Smooth muscle cell (in vitro differentiated cells): ENCODE results near the gene GAS7. TPM values are rescaled to one million over a fixed set of nuclear protein-coding genes. Genes with fewer than 3 reads are reported as not detected.

Experiments
- DNase-seq: peaks from one replicate; lab custom pipeline; 2025; ENCODE audit not compliant: unreplicated experiment; lab: John Stamatoyannopoulos, UW
- H2AFZ ChIP-seq: fragments of 200-600 bp; sonication (generic); 2 replicates; pipeline ENCODE4 v1.6.0; 2016; ENCODE audit warnings: antibody characterized with exemption, low read depth, mild to moderate bottlenecking
- H3F3A ChIP-seq: fragments of 200-600 bp; sonication (generic); 2 replicates; pipeline ENCODE4 v1.6.0; 2017; ENCODE audit warnings: antibody characterized with exemption, low read depth
- H3K27ac ChIP-seq: fragments of 200-600 bp; sonication (generic); 2 replicates; pipeline ENCODE4 v1.5.1; 2016; ENCODE audit warnings: low read depth, mild to moderate bottlenecking
- H3K27me3 ChIP-seq: fragments of 200-600 bp; sonication (generic); 2 replicates; pipeline ENCODE4 v1.6.1; 2016; ENCODE audit warnings: low read depth, mild to moderate bottlenecking
- H3K36me3 ChIP-seq: fragments of 200-600 bp; sonication (generic); 2 replicates; pipeline ENCODE4 v1.5.1; 2016; ENCODE audit warnings: low read depth
- H3K4me1 ChIP-seq: fragments of 200-600 bp; sonication (generic); 2 replicates; pipeline ENCODE4 v1.5.1; 2016; ENCODE audit warnings: low read depth
- H3K4me2 ChIP-seq: fragments of 200-600 bp; sonication (generic); 2 replicates; pipeline ENCODE4 v1.6.0; 2016; ENCODE audit warnings: mild to moderate bottlenecking
- H3K4me3 ChIP-seq: fragments of 200-600 bp; sonication (generic); 2 replicates; pipeline ENCODE4 v1.5.1; 2016; ENCODE audit warnings: mild to moderate bottlenecking
- H3K79me2 ChIP-seq: fragments of 200-600 bp; sonication (generic); 2 replicates; pipeline ENCODE4 v1.6.0; 2016; ENCODE audit warnings: low read depth, mild to moderate bottlenecking
- H3K9ac ChIP-seq: fragments of 200-600 bp; sonication (generic); 2 replicates; pipeline ENCODE4 v1.6.0; 2016; ENCODE audit warnings: low read depth
- H3K9me3 ChIP-seq: fragments of 200-600 bp; sonication (generic); replicated peaks from 2 replicates; pipeline ENCODE4 v1.5.1; 2016; ENCODE audit warnings: low read depth
- H4K20me1 ChIP-seq: fragments of 200-600 bp; sonication (generic); 2 replicates; pipeline ENCODE4 v1.6.0; 2016; ENCODE audit warnings: low read depth
- CTCF ChIP-seq: fragments of 200-600 bp; sonication (generic); IDR thresholded peaks from 2 replicates; pipeline ENCODE4 v1.5.1; 2017; ENCODE audit warnings: borderline replicate concordance, mild to moderate bottlenecking, antibody characterized with exemption; ENCODE audit not compliant: insufficient read depth, poor library complexity, severe bottlenecking
- WGBS: methylation state at CpG from one replicate; pipeline ENCODE4 v1.1.7; 2016; ENCODE audit warnings: low lambda C conversion rate; 5-methylcytosine and 5-hydroxymethylcytosine counted together
- polyA plus RNA-seq: library from polyadenylated mRNA; unstranded; fragments of >200 nt; fragmentation: Nextera tagmentation; extraction: Ambion mirVana; gene quantifications from 2 replicates; pipeline ENCODE4 v1.2.1, GENCODE V29; 2016
- total RNA-seq: library from RNA; depleted of rRNA; stranded (reverse); fragments of >200 nt; gene quantifications from 2 replicates; pipeline ENCODE4 v1.2.3, GENCODE V29; 2014

The GAS7 gene
- total and polyA plus RNA-seq, 2 experiments from 2014 or later: 86.8 to 103 TPM

GRCh38 chr17:9994761-9995160 lies 203.6 kb downstream of the GAS7 start:
- H3K79me2 ChIP-seq: peaks cover 67% of the 10 kb centered on the region
- H3K4me3 ChIP-seq: no peak overlapping the region
- WGBS: 82% methylated on average over 4 of the region's 4 CpGs
- no peak for DNase-seq
- H3K4me2 ChIP-seq: no peak overlapping the region
- no peaks in the 10 kb centered on the region for H3K9me3 ChIP-seq
- H2AFZ ChIP-seq: no peak overlapping the region
- no peaks in the 10 kb centered on the region for H3K27me3 ChIP-seq
- no peak for TF ChIP-seq CTCF
- H3K4me1 ChIP-seq: no peaks in the 10 kb centered on the region
- no peak overlapping the region for H3K27ac ChIP-seq
- no peaks in the 10 kb centered on the region for H3K36me3 ChIP-seq
- peaks cover 78% of the 10 kb centered on the region for H4K20me1 ChIP-seq
- H3F3A ChIP-seq: no peaks in the 10 kb centered on the region
- H3K9ac ChIP-seq: no peak overlapping the region

GRCh38 chr17:9991796-9992195 lies 206.6 kb downstream of the GAS7 start:
- H3K9me3 ChIP-seq: no peaks in the 10 kb centered on the region
- H3F3A ChIP-seq: no peaks in the 10 kb centered on the region
- no peaks in the 10 kb centered on the region for H3K27me3 ChIP-seq
- H3K4me2 ChIP-seq: no peak overlapping the region
- no peak for TF ChIP-seq CTCF
- no peak overlapping the region for H3K4me3 ChIP-seq
- H3K79me2 ChIP-seq: peaks cover 66% of the 10 kb centered on the region
- 86% methylated on average over 7 of the region's 7 CpGs for WGBS
- H3K27ac ChIP-seq: no peak overlapping the region
- no peaks in the 10 kb centered on the region for H3K4me1 ChIP-seq
- no peak for DNase-seq
- H3K9ac ChIP-seq: no peak overlapping the region
- no peaks in the 10 kb centered on the region for H3K36me3 ChIP-seq
- peaks cover 78% of the 10 kb centered on the region for H4K20me1 ChIP-seq
- no peak overlapping the region for H2AFZ ChIP-seq

GRCh38 chr17:9991351-9991750 lies 207.1 kb downstream of the GAS7 start:
- no peak overlapping the region for H3K4me3 ChIP-seq
- H3K79me2 ChIP-seq: peaks cover 67% of the 10 kb centered on the region
- WGBS: 84% methylated on average over 7 of the region's 7 CpGs
- H3K36me3 ChIP-seq: no peaks in the 10 kb centered on the region
- no peak for TF ChIP-seq CTCF
- no peaks in the 10 kb centered on the region for H3K9me3 ChIP-seq
- peaks cover 78% of the 10 kb centered on the region for H4K20me1 ChIP-seq
- H3K4me1 ChIP-seq: no peaks in the 10 kb centered on the region
- no peak overlapping the region for H3K27ac ChIP-seq
- DNase-seq: no peak
- no peak overlapping the region for H3K4me2 ChIP-seq
- no peaks in the 10 kb centered on the region for H3F3A ChIP-seq
- no peak overlapping the region for H2AFZ ChIP-seq
- H3K27me3 ChIP-seq: no peaks in the 10 kb centered on the region
- no peak overlapping the region for H3K9ac ChIP-seq

GRCh38 chr17:9987779-9988585 lies 210.4 kb downstream of the GAS7 start:
- Histone ChIP-seq H4K20me1 (peaks cover 94% of the 10 kb centered on the region), H3K36me3 (no peaks in the 10 kb centered on the region), H3K27ac (no peak overlapping the region), H3K9me3 (no peaks in the 10 kb centered on the region), H3K4me3 (no peak overlapping the region), H3K4me1 (no peaks in the 10 kb centered on the region), H3K79me2 (peaks cover 81% of the 10 kb centered on the region), H3K27me3 (no peaks in the 10 kb centered on the region), H3F3A (no peaks in the 10 kb centered on the region), H2AFZ (no peak overlapping the region), H3K9ac (no peak overlapping the region), H3K4me2 (no peak overlapping the region)
- peak; percentile 81 for TF ChIP-seq CTCF
- no peak for DNase-seq
- WGBS: 63% methylated on average over 7 of the region's 7 CpGs
